ENCODE measurements around the gene THSD7B. TPM values are rescaled to one million over a fixed set of nuclear protein-coding genes. Genes with fewer than 3 reads are reported as not detected.
"Not testable (repeated sequence)": the region's sequence is repeated elsewhere in the genome, so short reads cannot be mapped to it uniquely, and the experiment has no call there.

The THSD7B gene
- total RNA-seq, 1 donor from 2014 or later: not detected

GRCh38 chr2:137093116-137093515 is 327.8 kb downstream of the THSD7B start:
- Mint-ChIP-seq H3K36me3 (ENCODE audit: low read depth) (no peaks in the 10 kb centered on the region), H3K4me1 (no peaks in the 10 kb centered on the region), H3K27ac (no peak overlapping the region), H3K4me3 (no peak overlapping the region), H3K9me3 (no peaks in the 10 kb centered on the region), H3K27me3 (no peaks in the 10 kb centered on the region)
- TF ChIP-seq CTCF (IDR thresholded peaks at IDR 0.05): no peak
- no peak for ATAC-seq (ENCODE audit: low read depth)
- intact Hi-C loops (cut with micrococcal nuclease): no loop called here
- ChIA-PET POLR2A (no interaction called here), CTCF (no interaction called here)
- DNase-seq: no peak

- no peaks in the 10 kb centered on the region for H3K27me3 Mint-ChIP-seq
- no peak overlapping the region for H3K4me3 Mint-ChIP-seq
- no peak for TF ChIP-seq CTCF (IDR thresholded peaks at IDR 0.05)
- ChIA-PET POLR2A (no interaction called here), CTCF (no interaction called here)
- no peak overlapping the region for H3K27ac Mint-ChIP-seq
- H3K36me3 Mint-ChIP-seq (ENCODE audit: low read depth): no peaks in the 10 kb centered on the region
- intact Hi-C loops (cut with micrococcal nuclease): no loop called here
- no peaks in the 10 kb centered on the region for H3K4me1 Mint-ChIP-seq
- H3K9me3 Mint-ChIP-seq: no peaks in the 10 kb centered on the region
- ATAC-seq (ENCODE audit: low read depth) (no peak), DNase-seq (no peak)
Measured at GRCh38 chr2:137096187-137096586, 330.8 kb downstream of the THSD7B start.

- intact Hi-C loops (cut with micrococcal nuclease): no loop called here
- H3K36me3 Mint-ChIP-seq (ENCODE audit: low read depth): no peaks in the 10 kb centered on the region
- ATAC-seq (ENCODE audit: low read depth): no peak
- no peak overlapping the region for H3K27ac Mint-ChIP-seq
- ChIA-PET POLR2A (no interaction called here), CTCF (no interaction called here)
- TF ChIP-seq CTCF (IDR thresholded peaks at IDR 0.05): no peak
- H3K4me3 Mint-ChIP-seq: no peak overlapping the region
- DNase-seq: no peak
- no peaks in the 10 kb centered on the region for H3K27me3 Mint-ChIP-seq
- no peaks in the 10 kb centered on the region for H3K4me1 Mint-ChIP-seq
- H3K9me3 Mint-ChIP-seq: no peaks in the 10 kb centered on the region
Measured at GRCh38 chr2:137096693-137097092, 331.3 kb downstream of the THSD7B start.

GRCh38 chr2:137101814-137102213 is 336.5 kb downstream of the THSD7B start:
- CTCF ChIA-PET; ATAC-seq (ENCODE audit: low read depth); POLR2A ChIA-PET; H3K4me1 Mint-ChIP-seq; H3K9me3 Mint-ChIP-seq; H3K4me3 Mint-ChIP-seq; H3K27me3 Mint-ChIP-seq; H3K36me3 Mint-ChIP-seq (ENCODE audit: low read depth); H3K27ac Mint-ChIP-seq; intact Hi-C loops (cut with micrococcal nuclease); DNase-seq: not testable (repeated sequence)

- H3K27me3 Mint-ChIP-seq: no peaks in the 10 kb centered on the region
- intact Hi-C loops (cut with micrococcal nuclease): no loop called here
- H3K4me3 Mint-ChIP-seq: no peak overlapping the region
- H3K27ac Mint-ChIP-seq: no peak overlapping the region
- CTCF ChIA-PET: no interaction called here
- DNase-seq (no peak), ATAC-seq (ENCODE audit: low read depth) (no peak)
- H3K36me3 Mint-ChIP-seq (ENCODE audit: low read depth): no peaks in the 10 kb centered on the region
- TF ChIP-seq CTCF (IDR thresholded peaks at IDR 0.05): no peak
- H3K4me1 Mint-ChIP-seq: no peaks in the 10 kb centered on the region
- POLR2A ChIA-PET: no interaction called here
- H3K9me3 Mint-ChIP-seq: no peaks in the 10 kb centered on the region
Measured at GRCh38 chr2:137107904-137108303, 342.6 kb downstream of the THSD7B start.

GRCh38 chr2:137111896-137112295 is 346.6 kb downstream of the THSD7B start:
- H3K36me3 Mint-ChIP-seq (ENCODE audit: low read depth): no peaks in the 10 kb centered on the region
- ChIA-PET CTCF (no interaction called here), POLR2A (no interaction called here)
- no peaks in the 10 kb centered on the region for H3K9me3 Mint-ChIP-seq
- DNase-seq (no peak), ATAC-seq (ENCODE audit: low read depth) (no peak)
- no peak for TF ChIP-seq CTCF (IDR thresholded peaks at IDR 0.05)
- intact Hi-C loops (cut with micrococcal nuclease): no loop called here
- no peaks in the 10 kb centered on the region for H3K27me3 Mint-ChIP-seq
- H3K27ac Mint-ChIP-seq: no peak overlapping the region
- H3K4me3 Mint-ChIP-seq: no peak overlapping the region
- H3K4me1 Mint-ChIP-seq: no peaks in the 10 kb centered on the region
